Measurements from ENCODE around the gene HES3.

HES3 gene

DNA sequence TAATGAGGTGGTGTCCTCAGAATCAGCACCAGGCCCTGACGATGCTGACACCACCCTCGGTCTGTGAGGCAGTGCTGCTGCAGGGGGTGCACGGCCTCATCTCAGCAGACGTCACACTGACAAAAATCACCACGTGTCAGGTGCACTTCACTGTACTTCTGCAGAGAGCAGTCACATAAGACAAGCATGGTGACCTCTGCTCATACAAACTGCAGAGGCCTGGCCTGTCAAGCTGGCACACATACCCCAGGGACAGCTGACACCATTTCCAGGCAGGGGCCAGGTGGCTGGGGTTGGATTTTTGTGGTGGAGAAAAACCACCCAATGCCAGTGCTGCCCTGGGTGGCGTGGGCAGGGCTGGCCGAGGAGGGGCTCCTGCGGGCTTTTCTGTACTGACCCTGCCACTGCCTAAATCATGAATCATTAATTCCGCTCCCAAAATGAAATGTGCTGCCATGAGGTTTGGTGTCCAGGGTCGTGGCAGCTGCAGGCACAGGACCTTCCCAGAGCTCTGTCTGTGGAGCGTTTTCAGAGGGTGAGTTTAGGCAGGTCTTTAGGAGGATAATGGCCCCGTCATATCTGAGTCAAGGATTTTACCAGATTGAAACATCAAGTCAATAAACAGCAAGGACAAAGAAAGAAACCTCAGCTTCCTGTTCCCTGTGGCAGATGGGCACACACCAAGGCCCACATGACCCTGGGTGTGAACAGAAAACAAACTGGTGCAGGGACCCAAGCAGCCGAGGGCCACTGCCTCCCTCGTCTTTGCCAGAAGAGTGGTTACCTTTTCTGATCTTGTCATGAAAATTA, 50.3 kb downstream of the HES3 start:
- H3K4me3 ChIP-seq (ENCODE audit: low read depth, low read length): no peak overlapping the region
- no peak for DNase-seq (ENCODE audit: low read depth)

DNA sequence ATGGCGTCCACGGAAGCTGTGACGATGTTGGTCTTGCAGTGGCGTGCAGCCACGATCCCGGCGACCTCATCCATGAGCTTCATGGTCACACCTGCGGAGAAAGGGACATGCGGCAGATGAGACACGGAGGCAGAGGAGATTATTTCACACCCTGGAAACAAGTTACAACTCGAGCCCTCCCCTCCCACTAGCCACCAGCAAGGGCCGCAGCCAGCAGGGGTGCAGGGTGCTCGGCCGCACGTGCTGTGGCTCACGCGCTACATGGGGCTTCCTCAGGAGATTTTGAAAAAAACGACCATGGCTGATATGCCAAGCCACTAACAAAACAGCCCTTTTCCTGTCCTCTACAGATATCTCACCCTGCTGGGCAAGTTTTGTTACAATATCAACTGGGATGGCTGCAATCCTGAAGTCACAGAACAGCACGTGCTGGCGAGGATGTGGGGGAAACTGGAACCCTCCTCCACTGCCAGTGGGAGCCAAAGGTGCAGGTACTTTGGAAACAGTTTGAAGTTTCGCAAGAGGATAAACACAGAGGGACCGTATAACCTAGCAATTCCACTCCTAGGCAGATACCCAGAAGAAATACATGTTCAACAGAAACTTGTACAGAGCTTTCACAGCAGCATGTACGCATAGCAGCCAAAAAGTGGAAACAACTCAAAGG, 51.0 kb downstream of the HES3 start:
- H3K4me3 ChIP-seq (ENCODE audit: low read depth, low read length): no peak overlapping the region
- DNase-seq (ENCODE audit: low read depth): no peak
